Sigmoid colon (tissue), 3 donors: Measurements from ENCODE around the gene LHPP.

Source experiments
- POLR2A ChIP-seq, 2 donors: fragments of 450-650 bp; IDR thresholded peaks; one replicate each; pipeline ENCODE4 v1.6.1; 2016; ENCODE audit warnings: antibody characterized with exemption in 2 of 2, mild to moderate bottlenecking in 2 of 2, moderate library complexity in 2 of 2
- TF ChIP-seq, protein P1 (sequence below), 4 experiments: fragments of 450-650 bp in 3 of 4; fragments of 200-600 bp in 1 of 4; IDR thresholded peaks; one replicate each; pipeline ENCODE4 v1.5.1; 2016 to 2019; ENCODE audit warnings: antibody characterized with exemption in 4 of 4, mild to moderate bottlenecking in 3 of 4, moderate library complexity in 2 of 4

DNA sequence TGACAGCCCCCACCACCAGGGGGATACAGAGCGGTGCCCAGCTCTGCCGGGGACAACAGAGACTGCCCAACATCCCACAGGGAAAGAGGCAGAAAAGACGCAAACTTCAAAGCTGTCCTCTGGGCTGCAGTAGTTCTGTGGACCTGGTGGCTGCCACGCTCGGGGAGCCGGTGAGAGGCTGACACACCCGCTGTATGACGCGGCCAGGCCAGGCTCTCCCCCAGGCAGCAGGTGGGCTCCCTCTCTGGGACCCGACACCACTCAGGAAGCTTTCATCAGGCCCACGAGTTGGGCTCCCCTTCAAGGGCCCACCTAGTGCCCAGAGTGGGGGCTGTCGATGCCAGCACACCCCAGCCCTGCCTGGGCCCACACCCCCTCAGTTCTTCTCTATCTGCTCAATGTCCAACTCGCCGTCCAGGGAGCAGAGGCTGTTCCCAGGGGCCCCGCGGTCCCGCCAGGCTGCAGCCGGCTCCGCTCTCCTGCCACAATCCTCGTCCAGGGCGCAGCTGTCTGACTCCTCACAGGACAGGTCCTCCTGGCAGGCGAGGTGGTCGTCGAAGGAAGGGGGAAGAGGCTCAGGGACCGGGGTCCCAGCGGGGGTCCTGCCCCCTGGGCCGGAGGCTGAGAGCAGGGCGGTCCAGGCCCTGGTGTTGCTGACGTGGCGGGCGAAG lies 161.4 kb downstream of the LHPP start:
- no peak for TF ChIP-seq POLR2A (IDR thresholded peaks at IDR 0.05)
- TF ChIP-seq, protein P1, sequence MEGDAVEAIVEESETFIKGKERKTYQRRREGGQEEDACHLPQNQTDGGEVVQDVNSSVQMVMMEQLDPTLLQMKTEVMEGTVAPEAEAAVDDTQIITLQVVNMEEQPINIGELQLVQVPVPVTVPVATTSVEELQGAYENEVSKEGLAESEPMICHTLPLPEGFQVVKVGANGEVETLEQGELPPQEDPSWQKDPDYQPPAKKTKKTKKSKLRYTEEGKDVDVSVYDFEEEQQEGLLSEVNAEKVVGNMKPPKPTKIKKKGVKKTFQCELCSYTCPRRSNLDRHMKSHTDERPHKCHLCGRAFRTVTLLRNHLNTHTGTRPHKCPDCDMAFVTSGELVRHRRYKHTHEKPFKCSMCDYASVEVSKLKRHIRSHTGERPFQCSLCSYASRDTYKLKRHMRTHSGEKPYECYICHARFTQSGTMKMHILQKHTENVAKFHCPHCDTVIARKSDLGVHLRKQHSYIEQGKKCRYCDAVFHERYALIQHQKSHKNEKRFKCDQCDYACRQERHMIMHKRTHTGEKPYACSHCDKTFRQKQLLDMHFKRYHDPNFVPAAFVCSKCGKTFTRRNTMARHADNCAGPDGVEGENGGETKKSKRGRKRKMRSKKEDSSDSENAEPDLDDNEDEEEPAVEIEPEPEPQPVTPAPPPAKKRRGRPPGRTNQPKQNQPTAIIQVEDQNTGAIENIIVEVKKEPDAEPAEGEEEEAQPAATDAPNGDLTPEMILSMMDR (IDR thresholded peaks at IDR 0.05): no peak
